ENCODE measurements around the gene SHC1.
A peak's percentile ranks its signal among the peaks of the same experiment; 100 is the strongest.

SHC1 gene

GRCh38 chr1:155005076-155006011, 34.8 kb upstream of the SHC1 start:
- H3K4me1 ChIP-seq (ENCODE audit: control insufficient read depth, insufficient read depth, low read length), result peaks cover 17% of the 10 kb centered on the region
- H3K36me3 ChIP-seq (ENCODE audit: control insufficient read depth, insufficient read depth, low read length), result no peaks in the 10 kb centered on the region
- H3K27ac ChIP-seq (ENCODE audit: low read depth, low read length), result peak overlapping the region; percentile 81
- peak overlapping the region; percentile 84; the same call in 1 of the 2 replicates for H3K4me3 ChIP-seq (ENCODE audit: low read depth, low read length)
- no peaks in the 10 kb centered on the region for H3K9me3 ChIP-seq (ENCODE audit: control insufficient read depth, insufficient read depth, low read length)
- H3K9ac ChIP-seq (ENCODE audit: low read depth, low read length), result 0 out of 2 replicates have a peak overlapping the region, but pooled peaks have one; percentile 55
- no peaks in the 10 kb centered on the region for H3K27me3 ChIP-seq (ENCODE audit: control insufficient read depth, insufficient read depth, low read length)

- Histone ChIP-seq H3K4me3 (ENCODE audit: low read depth, low read length) (peak overlapping the region; percentile 84), H3K9ac (ENCODE audit: low read depth, low read length) (peak overlapping the region; percentile 55; the same call in 1 of the 2 replicates), H3K27me3 (ENCODE audit: control insufficient read depth, insufficient read depth, low read length) (no peaks in the 10 kb centered on the region), H3K4me1 (ENCODE audit: control insufficient read depth, insufficient read depth, low read length) (peaks cover 14% of the 10 kb centered on the region), H3K27ac (ENCODE audit: low read depth, low read length) (peak overlapping the region; percentile 81), H3K9me3 (ENCODE audit: control insufficient read depth, insufficient read depth, low read length) (no peaks in the 10 kb centered on the region), H3K36me3 (ENCODE audit: control insufficient read depth, insufficient read depth, low read length) (no peaks in the 10 kb centered on the region)
These were observed 34.0 kb upstream of the SHC1 start for GRCh38 chr1:155004352-155005075.

- no peaks in the 10 kb centered on the region for H3K9me3 ChIP-seq (ENCODE audit: control insufficient read depth, insufficient read depth, low read length)
- H3K36me3 ChIP-seq (ENCODE audit: control insufficient read depth, insufficient read depth, low read length), result no peaks in the 10 kb centered on the region
- H3K4me1 ChIP-seq (ENCODE audit: control insufficient read depth, insufficient read depth, low read length), result peaks cover 14% of the 10 kb centered on the region
- peak overlapping the region; percentile 64; the same call in 1 of the 2 replicates for H3K9ac ChIP-seq (ENCODE audit: low read depth, low read length)
- H3K27me3 ChIP-seq (ENCODE audit: control insufficient read depth, insufficient read depth, low read length), result no peaks in the 10 kb centered on the region
- H3K27ac ChIP-seq (ENCODE audit: low read depth, low read length), result peak overlapping the region; percentile 81
- H3K4me3 ChIP-seq (ENCODE audit: low read depth, low read length), result peak overlapping the region; percentile 84
These were observed 33.3 kb upstream of the SHC1 start for GRCh38 chr1:155003766-155004351.

GRCh38 chr1:155003227-155003765, 32.7 kb upstream of the SHC1 start:
- Histone ChIP-seq H3K36me3 (ENCODE audit: control insufficient read depth, insufficient read depth, low read length) (no peaks in the 10 kb centered on the region), H3K27ac (ENCODE audit: low read depth, low read length) (peak overlapping the region; percentile 81), H3K4me1 (ENCODE audit: control insufficient read depth, insufficient read depth, low read length) (peaks cover 14% of the 10 kb centered on the region), H3K27me3 (ENCODE audit: control insufficient read depth, insufficient read depth, low read length) (no peaks in the 10 kb centered on the region), H3K9me3 (ENCODE audit: control insufficient read depth, insufficient read depth, low read length) (no peaks in the 10 kb centered on the region), H3K9ac (ENCODE audit: low read depth, low read length) (peak overlapping the region; percentile 64; the same call in 1 of the 2 replicates), H3K4me3 (ENCODE audit: low read depth, low read length) (peak overlapping the region; percentile 84)

GRCh38 chr1:155002464-155003226, 32.1 kb upstream of the SHC1 start, which contains the start of gene ZBTB7B:
Gene ZBTB7B (plus strand): TSS chr1:155002802. CDS start chr1:155014661, 11,859 bp downstream.
- Histone ChIP-seq H3K9ac (ENCODE audit: low read depth, low read length) (peak within 1 kb of the TSS; percentile 64; the same call in 1 of the 2 replicates), H3K4me1 (ENCODE audit: control insufficient read depth, insufficient read depth, low read length) (peaks cover 14% of the 10 kb centered on the region), H3K27ac (ENCODE audit: low read depth, low read length) (peak within 1 kb of the TSS; percentile 92), H3K4me3 (ENCODE audit: low read depth, low read length) (peak within 1 kb of the TSS; percentile 84), H3K36me3 (ENCODE audit: control insufficient read depth, insufficient read depth, low read length) (no peaks in the 10 kb centered on the region), H3K9me3 (ENCODE audit: control insufficient read depth, insufficient read depth, low read length) (no peaks in the 10 kb centered on the region), H3K27me3 (ENCODE audit: control insufficient read depth, insufficient read depth, low read length) (0 out of 2 replicates have a peak, but pooled peaks cover 2% of the 10 kb centered on the region)

DNA sequence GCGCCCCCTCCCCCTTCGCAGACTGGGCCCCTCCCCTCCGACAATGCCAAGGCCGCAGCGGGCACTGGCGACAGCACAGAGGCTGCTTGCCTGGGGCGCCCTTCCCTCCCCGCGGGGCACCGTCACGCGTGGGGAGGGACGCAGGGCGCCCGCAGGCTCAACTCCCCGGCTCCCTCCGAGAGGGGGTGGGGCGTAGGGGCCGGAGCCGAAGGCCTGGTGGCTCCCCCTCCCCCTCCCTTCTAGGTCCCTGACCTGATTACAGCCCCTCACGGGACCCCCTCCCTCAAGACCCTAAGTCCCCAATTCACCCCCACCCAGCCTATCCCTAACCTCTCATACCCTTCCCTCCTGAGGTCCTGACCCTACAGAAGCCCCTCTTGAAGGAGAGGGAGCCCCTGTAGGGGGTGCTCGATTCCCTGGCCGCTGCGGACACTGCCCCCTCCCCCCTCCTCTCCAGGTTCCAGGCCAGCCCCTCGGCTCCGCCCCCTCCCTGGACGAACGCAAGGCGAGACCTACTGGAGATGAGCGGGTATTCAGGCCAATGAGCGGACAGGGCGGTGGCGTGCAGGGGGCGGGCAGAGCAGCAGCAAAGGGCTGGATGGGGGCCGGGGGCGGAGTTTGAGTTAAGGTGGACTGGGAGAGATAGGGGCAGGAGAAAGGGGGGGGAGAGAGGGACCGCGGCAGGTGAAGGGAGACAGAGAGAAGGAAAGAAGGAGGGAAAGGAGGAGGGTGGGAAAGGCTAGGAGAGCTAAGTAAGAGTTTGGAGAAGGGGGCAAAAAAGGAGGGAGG, 31.3 kb upstream of the SHC1 start:
- Histone ChIP-seq H3K4me3 (ENCODE audit: low read depth, low read length) (peak overlapping the region; percentile 68), H3K9ac (ENCODE audit: low read depth, low read length) (peak overlapping the region; percentile 83; the same call in 1 of the 2 replicates), H3K9me3 (ENCODE audit: control insufficient read depth, insufficient read depth, low read length) (no peaks in the 10 kb centered on the region), H3K4me1 (ENCODE audit: control insufficient read depth, insufficient read depth, low read length) (peaks cover 14% of the 10 kb centered on the region), H3K36me3 (ENCODE audit: control insufficient read depth, insufficient read depth, low read length) (no peaks in the 10 kb centered on the region), H3K27me3 (ENCODE audit: control insufficient read depth, insufficient read depth, low read length) (0 out of 2 replicates have a peak, but pooled peaks cover 3% of the 10 kb centered on the region), H3K27ac (ENCODE audit: low read depth, low read length) (peak overlapping the region; percentile 92)

GRCh38 chr1:155001425-155001674, 30.8 kb upstream of the SHC1 start:
- Histone ChIP-seq H3K36me3 (ENCODE audit: control insufficient read depth, insufficient read depth, low read length) (no peaks in the 10 kb centered on the region), H3K9ac (ENCODE audit: low read depth, low read length) (peak overlapping the region; percentile 83; the same call in 1 of the 2 replicates), H3K27me3 (ENCODE audit: control insufficient read depth, insufficient read depth, low read length) (0 out of 2 replicates have a peak, but pooled peaks cover 3% of the 10 kb centered on the region), H3K9me3 (ENCODE audit: control insufficient read depth, insufficient read depth, low read length) (no peaks in the 10 kb centered on the region), H3K4me1 (ENCODE audit: control insufficient read depth, insufficient read depth, low read length) (peaks cover 14% of the 10 kb centered on the region), H3K4me3 (ENCODE audit: low read depth, low read length) (peak overlapping the region; percentile 68), H3K27ac (ENCODE audit: low read depth, low read length) (peak overlapping the region; percentile 92)

GRCh38 chr1:155000726-155001424, 30.3 kb upstream of the SHC1 start:
- Histone ChIP-seq H3K4me1 (ENCODE audit: control insufficient read depth, insufficient read depth, low read length) (peaks cover 14% of the 10 kb centered on the region), H3K27ac (ENCODE audit: low read depth, low read length) (peak overlapping the region; percentile 92), H3K9ac (ENCODE audit: low read depth, low read length) (peak overlapping the region; percentile 83), H3K27me3 (ENCODE audit: control insufficient read depth, insufficient read depth, low read length) (0 out of 2 replicates have a peak, but pooled peaks cover 3% of the 10 kb centered on the region), H3K36me3 (ENCODE audit: control insufficient read depth, insufficient read depth, low read length) (no peaks in the 10 kb centered on the region), H3K9me3 (ENCODE audit: control insufficient read depth, insufficient read depth, low read length) (no peaks in the 10 kb centered on the region), H3K4me3 (ENCODE audit: low read depth, low read length) (peak overlapping the region; percentile 68)

DNA sequence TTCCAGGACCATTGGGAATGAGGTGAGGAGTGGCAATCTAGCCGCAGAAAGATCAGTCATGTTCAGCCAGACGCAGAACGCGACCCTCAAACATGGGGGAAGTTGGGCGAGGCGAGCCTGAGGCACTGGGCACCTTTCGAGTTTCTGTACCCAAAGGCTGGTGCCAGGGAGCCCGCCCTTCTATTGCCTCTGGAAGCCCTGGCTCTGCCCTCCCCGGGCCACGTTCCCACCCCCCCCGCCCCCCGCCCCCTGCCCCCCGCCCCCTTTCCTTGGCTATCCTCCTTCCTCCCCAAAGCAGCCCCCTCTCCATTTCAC, 29.8 kb upstream of the SHC1 start:
- Histone ChIP-seq H3K27ac (ENCODE audit: low read depth, low read length) (peak overlapping the region; percentile 92), H3K4me1 (ENCODE audit: control insufficient read depth, insufficient read depth, low read length) (peaks cover 12% of the 10 kb centered on the region), H3K4me3 (ENCODE audit: low read depth, low read length) (peak overlapping the region; percentile 68), H3K9ac (ENCODE audit: low read depth, low read length) (peak overlapping the region; percentile 83), H3K9me3 (ENCODE audit: control insufficient read depth, insufficient read depth, low read length) (no peaks in the 10 kb centered on the region), H3K27me3 (ENCODE audit: control insufficient read depth, insufficient read depth, low read length) (0 out of 2 replicates have a peak, but pooled peaks cover 3% of the 10 kb centered on the region), H3K36me3 (ENCODE audit: control insufficient read depth, insufficient read depth, low read length) (no peaks in the 10 kb centered on the region)
